HepG2 (cell line): ENCODE measurements around the gene MPG. TPM values are rescaled to one million over a fixed set of nuclear protein-coding genes. Genes with fewer than 3 reads are reported as not detected.

Experiments used
- ATAC-seq: fragments of 200-7000 bp; cut with Tn5 transposase; 3 replicates; pipeline ENCODE4 v1.9.1; 2020; ENCODE audit warnings: mild to moderate bottlenecking, moderate library complexity
- BruUV-seq: library from RNA; stranded (reverse); fragments of 400-500 nt; replicated peaks from 2 replicates; lab custom pipeline; 2021; lab: Mats Ljungman, UMichigan
- CTCF ChIA-PET: fragments of 300-600 bp; formaldehyde crosslinking; extraction: SDS; loops from one replicate; lab custom pipeline; 2021; ENCODE audit warnings: low total read pairs, inconsistent platforms, low intra/inter-chr PET ratio; lab: Yijun Ruan, JAX
- POLR2A ChIA-PET: fragments of 350-600 bp; sonication (Branson Sonifier 250); formaldehyde crosslinking; loops from one replicate; lab custom pipeline; 2020; ENCODE audit warnings: antibody characterized with exemption, inconsistent platforms; lab: Yijun Ruan, JAX
- DNase-seq: peaks from one replicate; pipeline ENCODE4 v3.0.0-alpha.2; 2015; ENCODE audit warnings: low spot score
- FAIRE-seq: peaks from 3 replicates; lab custom pipeline; 2011; peaks lifted over from hg19 to GRCh38; lab: Jason Lieb, UNC
- H2AFZ ChIP-seq: one replicate; pipeline ENCODE4 v1.6.1; 2011; ENCODE audit warnings: low read length, inconsistent platforms
- H3K27ac ChIP-seq: fragments of 300-600 bp; 3 replicates; pipeline ENCODE4 v1.8.0; 2011; ENCODE audit warnings: mixed run types, mild to moderate bottlenecking, mixed read lengths, low read length, inconsistent platforms; ENCODE audit not compliant: insufficient read depth; ENCODE audit errors: extremely low read length
- H3K27me3 ChIP-seq, 2 experiments: fragments of 200-600 bp in 1 of 2; 2 replicates in 1 of 2; 3 replicates in 1 of 2; pipeline versions ENCODE4 v1.6.0 to v1.8.0; 2011; ENCODE audit warnings: low read length in 2 of 2, mild to moderate bottlenecking in 2 of 2, moderate library complexity in 2 of 2, inconsistent platforms in 1 of 2; ENCODE audit not compliant: insufficient read depth in 2 of 2, control insufficient read depth in 1 of 2
- H3K36me3 ChIP-seq, 2 experiments: fragments of 200-600 bp in 1 of 2; replicated peaks in 1 of 2; 2 replicates in 1 of 2; 3 replicates in 1 of 2; pipeline versions ENCODE4 v1.5.1 to v1.8.0; 2011; ENCODE audit warnings: low read length in 2 of 2, inconsistent platforms in 1 of 2; ENCODE audit not compliant: insufficient read depth in 2 of 2, control insufficient read depth in 1 of 2
- H3K4me1 ChIP-seq: 2 replicates; pipeline ENCODE4 v1.5.1; 2012; ENCODE audit warnings: low read length, inconsistent platforms; ENCODE audit not compliant: insufficient read depth
- H3K4me2 ChIP-seq: 2 replicates; pipeline ENCODE4 v1.6.0; 2011; ENCODE audit warnings: low read depth, low read length, inconsistent platforms
- H3K4me3 ChIP-seq, 3 experiments: fragments of 200-600 bp in 1 of 3; sonication (generic), shearing (Covaris generic) in 1 of 3; replicated peaks in 1 of 3; 2 replicates each; pipeline ENCODE4 v1.5.1; 2011 to 2016; ENCODE audit warnings: low read length in 3 of 3, inconsistent platforms in 2 of 3, low read depth in 2 of 3, mild to moderate bottlenecking in 2 of 3, control low read depth in 1 of 3, mixed read lengths in 1 of 3; ENCODE audit not compliant: insufficient read depth in 1 of 3
- H3K79me2 ChIP-seq: one replicate; pipeline ENCODE4 v1.6.1; 2011; ENCODE audit warnings: low read length, inconsistent platforms; ENCODE audit not compliant: insufficient read depth
- H3K9ac ChIP-seq: 2 replicates; pipeline ENCODE4 v1.6.0; 2011; ENCODE audit warnings: mild to moderate bottlenecking, low read depth, low read length, inconsistent platforms; ENCODE audit not compliant: insufficient read depth
- H3K9me3 ChIP-seq: 2 replicates; pipeline ENCODE4 v1.5.1; 2012; ENCODE audit warnings: mild to moderate bottlenecking, low read length
- H4K20me1 ChIP-seq: 2 replicates; pipeline ENCODE4 v1.6.0; 2011; ENCODE audit warnings: inconsistent platforms, mild to moderate bottlenecking, low read length, moderate library complexity; ENCODE audit not compliant: insufficient read depth
- CREB1 ChIP-seq, 2 experiments: fragments of 450-650 bp in 1 of 2; IDR thresholded peaks; 2 replicates each; pipeline ENCODE4 v1.6.1; 2016 to 2017; ENCODE audit warnings: control low read depth in 1 of 2, mild to moderate bottlenecking in 1 of 2, missing compliant biosample characterization in 1 of 2, missing genetic modification characterization in 1 of 2
- FOXA1 ChIP-seq, 2 experiments: fragments of 450-650 bp in 1 of 2; sonication (generic) in 1 of 2; formaldehyde crosslinking in 1 of 2; IDR thresholded peaks; 2 replicates each; pipeline versions ENCODE4 v1.4.0 to v1.6.1; 2016 to 2020; ENCODE audit warnings: missing genetic modification reagents in 1 of 2
- HOMEZ ChIP-seq: IDR thresholded peaks from 2 replicates; pipeline ENCODE4 v1.6.1; 2016; ENCODE audit warnings: low read depth
- MXD4 ChIP-seq: IDR thresholded peaks from 2 replicates; pipeline ENCODE4 v1.6.1; 2016; ENCODE audit warnings: mild to moderate bottlenecking, missing biosample characterization, missing genetic modification reagents
- RBM39 ChIP-seq: fragments of 200-400 bp; formaldehyde crosslinking; IDR thresholded peaks from one replicate; pipeline ENCODE4 v1.6.1; 2018; ENCODE audit warnings: antibody characterized with exemption, mild to moderate bottlenecking, low read depth, low read length; ENCODE audit not compliant: poor library complexity, severe bottlenecking
- SKI ChIP-seq: fragments of 450-650 bp; IDR thresholded peaks from one replicate; pipeline ENCODE4 v1.6.1; 2018; ENCODE audit warnings: mild to moderate bottlenecking; ENCODE audit not compliant: partially characterized antibody
- YY1 ChIP-seq: IDR thresholded peaks from 2 replicates; pipeline ENCODE4 v1.6.1; 2011; ENCODE audit warnings: low read length, low read depth, moderate library complexity, mild to moderate bottlenecking; ENCODE audit not compliant: insufficient read depth, insufficient replicate concordance
- ZBTB25 ChIP-seq: IDR thresholded peaks from 2 replicates; pipeline ENCODE4 v1.6.1; 2018; ENCODE audit warnings: missing genetic modification reagents
- ZNF562 ChIP-seq: sonication (generic); formaldehyde crosslinking; IDR thresholded peaks from 2 replicates; pipeline ENCODE4 v1.8.0; 2022; ENCODE audit warnings: missing genetic modification reagents, borderline replicate concordance
- ZSCAN22 ChIP-seq: sonication (generic); formaldehyde crosslinking; IDR thresholded peaks from 2 replicates; pipeline ENCODE4 v1.4.0; 2020; ENCODE audit warnings: mild to moderate bottlenecking, missing genetic modification reagents
- WGBS: methylation state at CpG from one replicate; pipeline ENCODE4 v1.1.6; 2017; ENCODE audit warnings: low lambda C conversion rate; 5-methylcytosine and 5-hydroxymethylcytosine counted together
- in situ Hi-C: cut with HindIII; loops from 2 replicates; pipeline ENCODE4 v1.10.0; 2017; ENCODE audit warnings: low pct_unique_long_range_greater_than_20kb; ENCODE audit not compliant: extremely low pct_ligation_motif_present
- intact Hi-C: fragments of 100-400 bp; cut with micrococcal nuclease; formaldehyde crosslinking; loops from one replicate; pipeline ENCODE4 v1.10.0; 2022; ENCODE audit not compliant: unreplicated experiment
- polyA plus RNA-seq, 8 experiments: library from polyadenylated mRNA; depleted of rRNA in 3 of 8; stranded (reverse) in 7 of 8; unstranded in 1 of 8; fragments of >200 nt; fragmentation: Illumina TruSeq in 4 of 8; extraction: Trizol in 4 of 8; gene quantifications; 2 replicates each; pipeline versions ENCODE4 v1.2.1 to v1.2.3, GENCODE V29; 2011 to 2016; ENCODE audit warnings: low read depth in 4 of 8, missing spikeins in 1 of 8, mixed read lengths in 1 of 8; ENCODE audit not compliant: insufficient read depth in 1 of 8
- total RNA-seq, 5 experiments: library from RNA; depleted of rRNA; stranded (reverse); fragments of >200 nt; fragmentation: Illumina TruSeq; extraction: Trizol; gene quantifications; 2 replicates each; pipeline ENCODE4 v1.2.3, GENCODE V29; 2016; ENCODE audit warnings: low read depth in 1 of 5
- TF ChIP-seq, protein P1 (sequence below): sonication (generic); formaldehyde crosslinking; IDR thresholded peaks from 2 replicates; pipeline ENCODE4 v1.4.0; 2020; ENCODE audit warnings: missing genetic modification reagents
- TF ChIP-seq, protein P2 (sequence below): sonication (generic); formaldehyde crosslinking; IDR thresholded peaks from 2 replicates; pipeline ENCODE4 v1.4.0; 2020; ENCODE audit warnings: missing genetic modification reagents

MPG gene
- total and polyA plus RNA-seq, 2 of the 13 experiments (the other 11 are each of a cell fraction or from before 2014, with no cell fraction given) = 59.1 to 62.5 TPM

DNA sequence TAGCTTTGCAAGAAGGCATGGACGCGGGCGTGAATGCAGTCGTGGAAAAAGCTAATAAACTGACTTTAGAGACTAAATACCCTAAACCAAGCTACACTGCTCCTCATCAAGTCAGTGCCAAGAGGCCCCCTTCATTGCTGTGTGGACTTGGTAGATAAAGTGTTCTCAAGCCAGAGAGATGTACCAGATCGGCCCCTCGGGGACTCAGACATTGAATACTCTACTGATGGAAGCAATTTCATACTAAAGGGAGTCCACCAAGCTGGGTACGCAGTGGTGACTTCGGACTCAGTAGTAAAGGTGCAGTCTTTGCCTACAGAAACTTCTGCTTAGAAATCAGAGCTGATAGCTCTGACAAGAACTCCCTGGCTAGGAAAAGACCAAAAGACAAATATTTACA, 33.4 kb upstream of the MPG start (continued):
- TF ChIP-seq, protein P1, sequence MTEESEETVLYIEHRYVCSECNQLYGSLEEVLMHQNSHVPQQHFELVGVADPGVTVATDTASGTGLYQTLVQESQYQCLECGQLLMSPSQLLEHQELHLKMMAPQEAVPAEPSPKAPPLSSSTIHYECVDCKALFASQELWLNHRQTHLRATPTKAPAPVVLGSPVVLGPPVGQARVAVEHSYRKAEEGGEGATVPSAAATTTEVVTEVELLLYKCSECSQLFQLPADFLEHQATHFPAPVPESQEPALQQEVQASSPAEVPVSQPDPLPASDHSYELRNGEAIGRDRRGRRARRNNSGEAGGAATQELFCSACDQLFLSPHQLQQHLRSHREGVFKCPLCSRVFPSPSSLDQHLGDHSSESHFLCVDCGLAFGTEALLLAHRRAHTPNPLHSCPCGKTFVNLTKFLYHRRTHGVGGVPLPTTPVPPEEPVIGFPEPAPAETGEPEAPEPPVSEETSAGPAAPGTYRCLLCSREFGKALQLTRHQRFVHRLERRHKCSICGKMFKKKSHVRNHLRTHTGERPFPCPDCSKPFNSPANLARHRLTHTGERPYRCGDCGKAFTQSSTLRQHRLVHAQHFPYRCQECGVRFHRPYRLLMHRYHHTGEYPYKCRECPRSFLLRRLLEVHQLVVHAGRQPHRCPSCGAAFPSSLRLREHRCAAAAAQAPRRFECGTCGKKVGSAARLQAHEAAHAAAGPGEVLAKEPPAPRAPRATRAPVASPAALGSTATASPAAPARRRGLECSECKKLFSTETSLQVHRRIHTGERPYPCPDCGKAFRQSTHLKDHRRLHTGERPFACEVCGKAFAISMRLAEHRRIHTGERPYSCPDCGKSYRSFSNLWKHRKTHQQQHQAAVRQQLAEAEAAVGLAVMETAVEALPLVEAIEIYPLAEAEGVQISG (CRISPR knock-in tag) = no peak
- TF ChIP-seq HOMEZ (CRISPR knock-in tag) = no peak
- TF ChIP-seq SKI = no peak
- no peak for TF ChIP-seq MXD4 (CRISPR knock-in tag)

- no peaks in the 10 kb centered on the region for H4K20me1 ChIP-seq
- peak overlapping the region; percentile 32 for H3K4me2 ChIP-seq
- H3K36me3 ChIP-seq = peaks cover 5 to 21% of the 10 kb centered on the region in 2 experiments; a peak in 3 of 5 replicates
- peak overlapping the region; percentile 43 for H3K27ac ChIP-seq
- peaks cover 32% of the 10 kb centered on the region for H3K4me1 ChIP-seq
- 44% methylated on average over 5 of the region's 5 CpGs for WGBS
- no peaks in the 10 kb centered on the region for H3K27me3 ChIP-seq
- no peak overlapping the region for H3K9ac ChIP-seq
- intact Hi-C loops (no loop called here), in situ Hi-C loops (no loop called here)
- FAIRE-seq (peak; percentile 60), ATAC-seq (peak; percentile 85), DNase-seq (peak; percentile 60)
- no peaks in the 10 kb centered on the region for H3K79me2 ChIP-seq
- TSS peak; percentile 31 for BruUV-seq
- H3K9me3 ChIP-seq = no peaks in the 10 kb centered on the region
- no peak overlapping the region for H2AFZ ChIP-seq
- no peak overlapping the region for H3K4me3 ChIP-seq
- POLR2A ChIA-PET = interaction anchor here (1.3 to 1.8 kb wide), 2 partner anchors 8 to 135 kb away, joined by 3 to 11 read pairs; partner anchors contain the start of genes HBQ1, POLR3K and SNRNP25
- CTCF ChIA-PET = no interaction called here
- TF ChIP-seq, protein P2, sequence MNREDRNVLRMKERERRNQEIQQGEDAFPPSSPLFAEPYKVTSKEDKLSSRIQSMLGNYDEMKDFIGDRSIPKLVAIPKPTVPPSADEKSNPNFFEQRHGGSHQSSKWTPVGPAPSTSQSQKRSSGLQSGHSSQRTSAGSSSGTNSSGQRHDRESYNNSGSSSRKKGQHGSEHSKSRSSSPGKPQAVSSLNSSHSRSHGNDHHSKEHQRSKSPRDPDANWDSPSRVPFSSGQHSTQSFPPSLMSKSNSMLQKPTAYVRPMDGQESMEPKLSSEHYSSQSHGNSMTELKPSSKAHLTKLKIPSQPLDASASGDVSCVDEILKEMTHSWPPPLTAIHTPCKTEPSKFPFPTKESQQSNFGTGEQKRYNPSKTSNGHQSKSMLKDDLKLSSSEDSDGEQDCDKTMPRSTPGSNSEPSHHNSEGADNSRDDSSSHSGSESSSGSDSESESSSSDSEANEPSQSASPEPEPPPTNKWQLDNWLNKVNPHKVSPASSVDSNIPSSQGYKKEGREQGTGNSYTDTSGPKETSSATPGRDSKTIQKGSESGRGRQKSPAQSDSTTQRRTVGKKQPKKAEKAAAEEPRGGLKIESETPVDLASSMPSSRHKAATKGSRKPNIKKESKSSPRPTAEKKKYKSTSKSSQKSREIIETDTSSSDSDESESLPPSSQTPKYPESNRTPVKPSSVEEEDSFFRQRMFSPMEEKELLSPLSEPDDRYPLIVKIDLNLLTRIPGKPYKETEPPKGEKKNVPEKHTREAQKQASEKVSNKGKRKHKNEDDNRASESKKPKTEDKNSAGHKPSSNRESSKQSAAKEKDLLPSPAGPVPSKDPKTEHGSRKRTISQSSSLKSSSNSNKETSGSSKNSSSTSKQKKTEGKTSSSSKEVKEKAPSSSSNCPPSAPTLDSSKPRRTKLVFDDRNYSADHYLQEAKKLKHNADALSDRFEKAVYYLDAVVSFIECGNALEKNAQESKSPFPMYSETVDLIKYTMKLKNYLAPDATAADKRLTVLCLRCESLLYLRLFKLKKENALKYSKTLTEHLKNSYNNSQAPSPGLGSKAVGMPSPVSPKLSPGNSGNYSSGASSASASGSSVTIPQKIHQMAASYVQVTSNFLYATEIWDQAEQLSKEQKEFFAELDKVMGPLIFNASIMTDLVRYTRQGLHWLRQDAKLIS (CRISPR knock-in tag) = no peak
- TF ChIP-seq ZSCAN22 (CRISPR knock-in tag) = no peak
- TF ChIP-seq RBM39 = no peak
- no peak for TF ChIP-seq YY1
- no peak for TF ChIP-seq FOXA1 (IDR thresholded peaks at IDR 0.05)
- peak; percentile 75 for TF ChIP-seq FOXA1 (CRISPR knock-in tag; IDR thresholded peaks at IDR 0.05)
- no peak for TF ChIP-seq CREB1 (IDR thresholded peaks at IDR 0.05)
- no peak; the same call in 1 of the 2 replicates for TF ChIP-seq CREB1 (CRISPR knock-in tag; IDR thresholded peaks at IDR 0.05)
- no peak for TF ChIP-seq ZNF562 (CRISPR knock-in tag)
- no peak for TF ChIP-seq ZBTB25 (CRISPR knock-in tag)
These were observed 32.6 kb upstream of the MPG start for GRCh38 chr16:45454-45853.
